Measurements from ENCODE around the gene NCBP3.
"Not testable (repeated sequence)": the region's sequence is repeated elsewhere in the genome, so short reads cannot be mapped to it uniquely, and the experiment has no call there.

Gene NCBP3

GRCh38 chr17:3805581-3805980 lies 40.5 kb downstream of the NCBP3 start:
- DNase-seq = no peak

GRCh38 chr17:3804503-3804931 lies 41.5 kb downstream of the NCBP3 start:
- no peak for DNase-seq

GRCh38 chr17:3803308-3803640 lies 42.8 kb downstream of the NCBP3 start:
- no peak for DNase-seq

GRCh38 chr17:3802461-3803307 lies 43.4 kb downstream of the NCBP3 start:
- DNase-seq = no peak

- no peak for DNase-seq
Observed at GRCh38 chr17:3801792-3802191, 44.3 kb downstream of the NCBP3 start.

- DNase-seq = no peak
Observed at GRCh38 chr17:3801347-3801746, 44.7 kb downstream of the NCBP3 start.

- DNase-seq = no peak
Observed at GRCh38 chr17:3800362-3801271, 45.4 kb downstream of the NCBP3 start, which contains the start of gene ITGAE. Gene ITGAE, minus strand, starts transcription at chr17:3801188. Its CDS starts 44 bp downstream, at chr17:3801144.

- no peak for DNase-seq
Observed at GRCh38 chr17:3799181-3799945, 46.7 kb downstream of the NCBP3 start.

GRCh38 chr17:3798273-3799180 lies 47.5 kb downstream of the NCBP3 start:
- DNase-seq = no peak

GRCh38 chr17:3796822-3797170 lies 49.2 kb downstream of the NCBP3 start:
- no peak for DNase-seq

GRCh38 chr17:3796110-3796821 lies 49.8 kb downstream of the NCBP3 start:
- DNase-seq = no peak

GRCh38 chr17:3795390-3796102 lies 50.5 kb downstream of the NCBP3 start:
- DNase-seq = no peak

- no peak for DNase-seq
Observed at GRCh38 chr17:3794557-3795389, 51.3 kb downstream of the NCBP3 start.

GRCh38 chr17:3794152-3794551 lies 51.9 kb downstream of the NCBP3 start:
- not testable (repeated sequence) for DNase-seq

- DNase-seq = not testable (repeated sequence)
Observed at GRCh38 chr17:3793258-3793657, 52.8 kb downstream of the NCBP3 start.

GRCh38 chr17:3792481-3792880 lies 53.6 kb downstream of the NCBP3 start:
- no peak for DNase-seq

- no peak for DNase-seq
Observed at GRCh38 chr17:3788200-3788599, 57.8 kb downstream of the NCBP3 start.

- DNase-seq = not testable (repeated sequence)
Observed at GRCh38 chr17:3785323-3785722, 60.7 kb downstream of the NCBP3 start.

GRCh38 chr17:3782751-3783150 lies 63.3 kb downstream of the NCBP3 start:
- no peak for DNase-seq

GRCh38 chr17:3780986-3781385 lies 65.1 kb downstream of the NCBP3 start:
- no peak for DNase-seq
